Measurements from ENCODE around the gene GRID1. TPM values are rescaled to one million over a fixed set of nuclear protein-coding genes. Genes with fewer than 3 reads are reported as not detected.

The GRID1 gene
- polyA plus RNA-seq, 1 donor (not counting 4 experiments of a cell fraction or from before 2014, with no cell fraction given) = 0.01 TPM

GRCh38 chr10:85668522-85668921 is 698.1 kb downstream of the GRID1 start:
- Histone ChIP-seq H3K27ac (ENCODE audit: control insufficient read depth, insufficient read depth, low read length) (no peak overlapping the region), H3K9me3 (ENCODE audit: control insufficient read depth, low read depth, low read length) (no peaks in the 10 kb centered on the region), H4K20me1 (ENCODE audit: control insufficient read depth, extremely low read depth, insufficient read depth, low read length) (no peaks in the 10 kb centered on the region), H3K4me3 (ENCODE audit: control insufficient read depth in 2 of 3, extremely low read depth in 1 of 3, insufficient read depth in 2 of 3, low read depth in 1 of 3, low read length in 3 of 3) (no peak overlapping the region), H3K36me3 (ENCODE audit: control insufficient read depth in 2 of 2, extremely low read depth in 1 of 2, insufficient read depth in 2 of 2, low read length in 2 of 2) (no peaks in the 10 kb centered on the region), H3K79me2 (ENCODE audit: control insufficient read depth, insufficient read depth, low read length) (no peaks in the 10 kb centered on the region), H2AFZ (ENCODE audit: control insufficient read depth, low read length) (no peak overlapping the region), H3K4me2 (ENCODE audit: control insufficient read depth, extremely low read depth, insufficient read depth, low read depth, low read length) (no peak overlapping the region), H3K4me1 (ENCODE audit: control insufficient read depth, extremely low read depth, insufficient read depth, low read length) (no peaks in the 10 kb centered on the region), H3K9me1 (ENCODE audit: control insufficient read depth, extremely low read depth, insufficient read depth, low read length) (no peaks in the 10 kb centered on the region), H3K9ac (ENCODE audit: control insufficient read depth, extremely low read depth, insufficient read depth, low read length) (no peak overlapping the region), H3K27me3 (ENCODE audit: control insufficient read depth, extremely low read depth, insufficient read depth, low read length) (no peaks in the 10 kb centered on the region)
- FAIRE-seq (no peak), DNase-seq (ENCODE audit: low read depth, low spot score) (no peak)
- TF ChIP-seq, protein P1, sequence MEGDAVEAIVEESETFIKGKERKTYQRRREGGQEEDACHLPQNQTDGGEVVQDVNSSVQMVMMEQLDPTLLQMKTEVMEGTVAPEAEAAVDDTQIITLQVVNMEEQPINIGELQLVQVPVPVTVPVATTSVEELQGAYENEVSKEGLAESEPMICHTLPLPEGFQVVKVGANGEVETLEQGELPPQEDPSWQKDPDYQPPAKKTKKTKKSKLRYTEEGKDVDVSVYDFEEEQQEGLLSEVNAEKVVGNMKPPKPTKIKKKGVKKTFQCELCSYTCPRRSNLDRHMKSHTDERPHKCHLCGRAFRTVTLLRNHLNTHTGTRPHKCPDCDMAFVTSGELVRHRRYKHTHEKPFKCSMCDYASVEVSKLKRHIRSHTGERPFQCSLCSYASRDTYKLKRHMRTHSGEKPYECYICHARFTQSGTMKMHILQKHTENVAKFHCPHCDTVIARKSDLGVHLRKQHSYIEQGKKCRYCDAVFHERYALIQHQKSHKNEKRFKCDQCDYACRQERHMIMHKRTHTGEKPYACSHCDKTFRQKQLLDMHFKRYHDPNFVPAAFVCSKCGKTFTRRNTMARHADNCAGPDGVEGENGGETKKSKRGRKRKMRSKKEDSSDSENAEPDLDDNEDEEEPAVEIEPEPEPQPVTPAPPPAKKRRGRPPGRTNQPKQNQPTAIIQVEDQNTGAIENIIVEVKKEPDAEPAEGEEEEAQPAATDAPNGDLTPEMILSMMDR (optimal IDR thresholded peaks at IDR 0.05 in 1 of 3, IDR thresholded peaks at IDR 0.05 in 1 of 3, conservative IDR thresholded peaks at IDR 0.05 in 1 of 3; ENCODE audit: extremely low read depth in 1 of 3, insufficient read depth in 2 of 3, low read length in 3 of 3) = no peak
- no peak for TF ChIP-seq EZH2 (IDR thresholded peaks at IDR 0.05; ENCODE audit: low read length)
- dilution Hi-C loops (cut with MboI; ENCODE audit: extremely low pct_ligation_motif_present, low sequenced_read_pairs) = no loop called here

- DNase-seq (ENCODE audit: low read depth, low spot score) = no peak
- TF ChIP-seq, protein P1 (optimal IDR thresholded peaks at IDR 0.05 in 1 of 3, IDR thresholded peaks at IDR 0.05 in 1 of 3, conservative IDR thresholded peaks at IDR 0.05 in 1 of 3; ENCODE audit: extremely low read depth in 1 of 3, insufficient read depth in 2 of 3, low read length in 3 of 3) = no peak
- TF ChIP-seq EZH2 (IDR thresholded peaks at IDR 0.05; ENCODE audit: low read length) = no peak
- Histone ChIP-seq H3K9me3 (ENCODE audit: control insufficient read depth, low read depth, low read length) (no peaks in the 10 kb centered on the region), H2AFZ (ENCODE audit: control insufficient read depth, low read length) (no peak overlapping the region), H3K27ac (ENCODE audit: control insufficient read depth, insufficient read depth, low read length) (no peak overlapping the region), H3K79me2 (ENCODE audit: control insufficient read depth, insufficient read depth, low read length) (no peaks in the 10 kb centered on the region), H3K9ac (ENCODE audit: control insufficient read depth, extremely low read depth, insufficient read depth, low read length) (no peak overlapping the region), H3K9me1 (ENCODE audit: control insufficient read depth, extremely low read depth, insufficient read depth, low read length) (no peaks in the 10 kb centered on the region), H3K27me3 (ENCODE audit: control insufficient read depth, extremely low read depth, insufficient read depth, low read length) (no peaks in the 10 kb centered on the region), H3K4me3 (ENCODE audit: control insufficient read depth in 2 of 3, extremely low read depth in 1 of 3, insufficient read depth in 2 of 3, low read depth in 1 of 3, low read length in 3 of 3) (no peak overlapping the region), H3K36me3 (ENCODE audit: control insufficient read depth in 2 of 2, extremely low read depth in 1 of 2, insufficient read depth in 2 of 2, low read length in 2 of 2) (no peaks in the 10 kb centered on the region), H3K4me1 (ENCODE audit: control insufficient read depth, extremely low read depth, insufficient read depth, low read length) (no peaks in the 10 kb centered on the region), H4K20me1 (ENCODE audit: control insufficient read depth, extremely low read depth, insufficient read depth, low read length) (no peaks in the 10 kb centered on the region), H3K4me2 (ENCODE audit: control insufficient read depth, extremely low read depth, insufficient read depth, low read depth, low read length) (no peak overlapping the region)
- no peak for FAIRE-seq
- dilution Hi-C loops (cut with MboI; ENCODE audit: extremely low pct_ligation_motif_present, low sequenced_read_pairs) = no loop called here
Measured at GRCh38 chr10:85667638-85668233, 698.9 kb downstream of the GRID1 start.
